COLO829 (cell line): Measurements from ENCODE around the gene TTBK2.

Experiments
- DNase-seq: peaks from one replicate; pipeline ENCODE4 v3.0.0; 2012; ENCODE audit warnings: low spot score

TTBK2 gene

GRCh38 chr15:42726114-42726513 is 194.5 kb downstream of the TTBK2 start:
- DNase-seq, result no peak

- no peak for DNase-seq
Measured at GRCh38 chr15:42725331-42725903, 195.2 kb downstream of the TTBK2 start.

GRCh38 chr15:42724276-42724675 is 196.3 kb downstream of the TTBK2 start:
- no peak for DNase-seq

GRCh38 chr15:42723068-42723467 is 197.5 kb downstream of the TTBK2 start:
- DNase-seq, result no peak

- no peak for DNase-seq
Measured at GRCh38 chr15:42721916-42722315, 198.7 kb downstream of the TTBK2 start.

GRCh38 chr15:42721016-42721415 is 199.6 kb downstream of the TTBK2 start:
- no peak for DNase-seq

GRCh38 chr15:42720071-42720470 is 200.5 kb downstream of the TTBK2 start:
- no peak for DNase-seq

GRCh38 chr15:42719043-42719442 is 201.5 kb downstream of the TTBK2 start:
- no peak for DNase-seq

- no peak for DNase-seq
Measured at GRCh38 chr15:42716626-42717025, 204.0 kb downstream of the TTBK2 start.

GRCh38 chr15:42716125-42716524 is 204.5 kb downstream of the TTBK2 start:
- no peak for DNase-seq

- no peak for DNase-seq
Measured at GRCh38 chr15:42712584-42712983, 208.0 kb downstream of the TTBK2 start.

- no peak for DNase-seq
Measured at GRCh38 chr15:42711746-42712145, 208.8 kb downstream of the TTBK2 start.

- no peak for DNase-seq
Measured at GRCh38 chr15:42710662-42711061, 209.9 kb downstream of the TTBK2 start.

GRCh38 chr15:42707873-42708544 is 212.6 kb downstream of the TTBK2 start:
- no peak for DNase-seq

- DNase-seq, result no peak
Measured at GRCh38 chr15:42707068-42707467, 213.5 kb downstream of the TTBK2 start.

GRCh38 chr15:42705336-42705735 is 215.2 kb downstream of the TTBK2 start:
- no peak for DNase-seq

- DNase-seq, result peak; percentile 33
Measured at GRCh38 chr15:42704492-42704926, 216.1 kb downstream of the TTBK2 start.

- no peak for DNase-seq
Measured at GRCh38 chr15:42696626-42697025, 224.0 kb downstream of the TTBK2 start.

GRCh38 chr15:42695527-42696071 is 225.0 kb downstream of the TTBK2 start:
- DNase-seq, result no peak

GRCh38 chr15:42694398-42694797 is 226.2 kb downstream of the TTBK2 start:
- no peak for DNase-seq

- no peak for DNase-seq
Measured at GRCh38 chr15:42693942-42694341, 226.6 kb downstream of the TTBK2 start.

- DNase-seq, result no peak
Measured at GRCh38 chr15:42693496-42693895, 227.1 kb downstream of the TTBK2 start.

- no peak for DNase-seq
Measured at GRCh38 chr15:42692997-42693396, 227.6 kb downstream of the TTBK2 start.

- no peak for DNase-seq
Measured at GRCh38 chr15:42692536-42692935, 228.0 kb downstream of the TTBK2 start.
